Peyer's patch (tissue), 4 donors: ENCODE measurements around the gene HSD17B8.

ENCODE experiments used
- CTCF ChIP-seq, 6 experiments: fragments of 450-650 bp in 4 of 6; fragments of 200-600 bp in 2 of 6; sonication (generic) in 1 of 6; IDR thresholded peaks; one replicate each; pipeline ENCODE4 v1.5.1; 2017 to 2019; ENCODE audit warnings: antibody characterized with exemption in 6 of 6, mild to moderate bottlenecking in 3 of 6, moderate library complexity in 1 of 6
- POLR2A ChIP-seq, 2 donors: fragments of 450-650 bp; IDR thresholded peaks; one replicate each; pipeline ENCODE4 v1.5.1; 2017; ENCODE audit warnings: antibody characterized with exemption in 2 of 2, mild to moderate bottlenecking in 2 of 2, moderate library complexity in 2 of 2

GRCh38 chr6:33236852-33237251, 32.4 kb downstream of the HSD17B8 start:
- TF ChIP-seq CTCF (IDR thresholded peaks at IDR 0.05), result no peak
- TF ChIP-seq POLR2A (IDR thresholded peaks at IDR 0.05), result no peak
